HepG2 (cell line): Measurements from ENCODE around the gene GPS1. TPM values are rescaled to one million over a fixed set of nuclear protein-coding genes. Genes with fewer than 3 reads are reported as not detected.

Source experiments
- ATAC-seq: fragments of 200-7000 bp; cut with Tn5 transposase; 3 replicates; pipeline ENCODE4 v1.9.1; 2020; ENCODE audit warnings: mild to moderate bottlenecking, moderate library complexity
- BruUV-seq: library from RNA; stranded (reverse); fragments of 400-500 nt; replicated peaks from 2 replicates; lab custom pipeline; 2021; lab: Mats Ljungman, UMichigan
- CTCF ChIA-PET: fragments of 300-600 bp; formaldehyde crosslinking; extraction: SDS; loops from one replicate; lab custom pipeline; 2021; ENCODE audit warnings: low total read pairs, inconsistent platforms, low intra/inter-chr PET ratio; lab: Yijun Ruan, JAX
- POLR2A ChIA-PET: fragments of 350-600 bp; sonication (Branson Sonifier 250); formaldehyde crosslinking; loops from one replicate; lab custom pipeline; 2020; ENCODE audit warnings: antibody characterized with exemption, inconsistent platforms; lab: Yijun Ruan, JAX
- DNase-seq: peaks from one replicate; pipeline ENCODE4 v3.0.0-alpha.2; 2015; ENCODE audit warnings: low spot score
- FAIRE-seq: peaks from 3 replicates; lab custom pipeline; 2011; peaks lifted over from hg19 to GRCh38; lab: Jason Lieb, UNC
- H2AFZ ChIP-seq: one replicate; pipeline ENCODE4 v1.6.1; 2011; ENCODE audit warnings: low read length, inconsistent platforms
- H3K27ac ChIP-seq: fragments of 300-600 bp; 3 replicates; pipeline ENCODE4 v1.8.0; 2011; ENCODE audit warnings: mixed run types, mild to moderate bottlenecking, mixed read lengths, low read length, inconsistent platforms; ENCODE audit not compliant: insufficient read depth; ENCODE audit errors: extremely low read length
- H3K27me3 ChIP-seq, 2 experiments: fragments of 200-600 bp in 1 of 2; 2 replicates in 1 of 2; 3 replicates in 1 of 2; pipeline versions ENCODE4 v1.6.0 to v1.8.0; 2011; ENCODE audit warnings: low read length in 2 of 2, mild to moderate bottlenecking in 2 of 2, moderate library complexity in 2 of 2, inconsistent platforms in 1 of 2; ENCODE audit not compliant: insufficient read depth in 2 of 2, control insufficient read depth in 1 of 2
- H3K36me3 ChIP-seq, 2 experiments: fragments of 200-600 bp in 1 of 2; replicated peaks in 1 of 2; 2 replicates in 1 of 2; 3 replicates in 1 of 2; pipeline versions ENCODE4 v1.5.1 to v1.8.0; 2011; ENCODE audit warnings: low read length in 2 of 2, inconsistent platforms in 1 of 2; ENCODE audit not compliant: insufficient read depth in 2 of 2, control insufficient read depth in 1 of 2
- H3K4me1 ChIP-seq: 2 replicates; pipeline ENCODE4 v1.5.1; 2012; ENCODE audit warnings: low read length, inconsistent platforms; ENCODE audit not compliant: insufficient read depth
- H3K4me2 ChIP-seq: 2 replicates; pipeline ENCODE4 v1.6.0; 2011; ENCODE audit warnings: low read depth, low read length, inconsistent platforms
- H3K4me3 ChIP-seq, 3 experiments: fragments of 200-600 bp in 1 of 3; sonication (generic), shearing (Covaris generic) in 1 of 3; replicated peaks in 1 of 3; 2 replicates each; pipeline ENCODE4 v1.5.1; 2011 to 2016; ENCODE audit warnings: low read length in 3 of 3, inconsistent platforms in 2 of 3, low read depth in 2 of 3, mild to moderate bottlenecking in 2 of 3, control low read depth in 1 of 3, mixed read lengths in 1 of 3; ENCODE audit not compliant: insufficient read depth in 1 of 3
- H3K79me2 ChIP-seq: one replicate; pipeline ENCODE4 v1.6.1; 2011; ENCODE audit warnings: low read length, inconsistent platforms; ENCODE audit not compliant: insufficient read depth
- H3K9ac ChIP-seq: 2 replicates; pipeline ENCODE4 v1.6.0; 2011; ENCODE audit warnings: mild to moderate bottlenecking, low read depth, low read length, inconsistent platforms; ENCODE audit not compliant: insufficient read depth
- H3K9me3 ChIP-seq: 2 replicates; pipeline ENCODE4 v1.5.1; 2012; ENCODE audit warnings: mild to moderate bottlenecking, low read length
- H4K20me1 ChIP-seq: 2 replicates; pipeline ENCODE4 v1.6.0; 2011; ENCODE audit warnings: inconsistent platforms, mild to moderate bottlenecking, low read length, moderate library complexity; ENCODE audit not compliant: insufficient read depth
- BORCS8-MEF2B ChIP-seq: sonication (generic); formaldehyde crosslinking; IDR thresholded peaks from 2 replicates; pipeline ENCODE4 v1.8.0; 2022; ENCODE audit warnings: mild to moderate bottlenecking, missing genetic modification reagents
- FIP1L1 ChIP-seq: fragments of 200-400 bp; formaldehyde crosslinking; IDR thresholded peaks from 2 replicates; pipeline ENCODE4 v1.6.1; 2018; ENCODE audit warnings: low read depth, mild to moderate bottlenecking, low read length, moderate library complexity, borderline replicate concordance; ENCODE audit not compliant: insufficient read depth
- HNRNPK ChIP-seq: fragments of 200-400 bp; formaldehyde crosslinking; IDR thresholded peaks from 2 replicates; pipeline ENCODE4 v1.6.1; 2018; ENCODE audit warnings: low read length, low read depth, moderate library complexity, mild to moderate bottlenecking; ENCODE audit not compliant: poor library complexity, severe bottlenecking
- MTA1 ChIP-seq: sonication (generic); formaldehyde crosslinking; IDR thresholded peaks from 2 replicates; pipeline ENCODE4 v1.4.0; 2020; ENCODE audit warnings: missing genetic modification reagents, mild to moderate bottlenecking, borderline replicate concordance
- NR2C2 ChIP-seq: sonication (generic); formaldehyde crosslinking; IDR thresholded peaks from 2 replicates; pipeline ENCODE4 v1.4.0; 2020; ENCODE audit warnings: missing genetic modification reagents, mild to moderate bottlenecking, moderate library complexity, borderline replicate concordance
- PAF1 ChIP-seq: IDR thresholded peaks from 2 replicates; pipeline ENCODE4 v1.6.1; 2016; ENCODE audit warnings: missing genetic modification reagents, missing compliant biosample characterization
- POLR2A ChIP-seq, 2 experiments: IDR thresholded peaks; 2 replicates each; pipeline ENCODE4 v1.6.1; 2011; ENCODE audit warnings: low read depth in 2 of 2, low read length in 2 of 2, mild to moderate bottlenecking in 1 of 2, moderate library complexity in 1 of 2; ENCODE audit not compliant: insufficient read depth in 1 of 2
- RBFOX2 ChIP-seq: fragments of 200-400 bp; formaldehyde crosslinking; IDR thresholded peaks from 2 replicates; pipeline ENCODE4 v1.6.1; 2017; ENCODE audit warnings: low read depth, mild to moderate bottlenecking, low read length
- ZFP91 ChIP-seq: sonication (generic); formaldehyde crosslinking; IDR thresholded peaks from 2 replicates; pipeline ENCODE4 v1.9.0; 2022; ENCODE audit warnings: missing genetic modification reagents, mild to moderate bottlenecking, borderline replicate concordance
- ZFX ChIP-seq: sonication (generic); formaldehyde crosslinking; IDR thresholded peaks from 2 replicates; pipeline ENCODE4 v1.4.0; 2020; ENCODE audit warnings: mild to moderate bottlenecking, low read depth, missing genetic modification reagents, moderate library complexity
- ZFY ChIP-seq: sonication (generic); formaldehyde crosslinking; IDR thresholded peaks from 2 replicates; pipeline ENCODE4 v1.4.0; 2020; ENCODE audit warnings: missing genetic modification reagents
- ZFYVE20 ChIP-seq: sonication (generic); formaldehyde crosslinking; IDR thresholded peaks from 2 replicates; pipeline ENCODE4 v1.8.0; 2023; ENCODE audit warnings: low read depth, mild to moderate bottlenecking, moderate library complexity, missing genetic modification reagents, borderline replicate concordance
- ZNF367 ChIP-seq: sonication (generic); formaldehyde crosslinking; IDR thresholded peaks from 2 replicates; pipeline ENCODE4 v1.4.0; 2020; ENCODE audit warnings: missing genetic modification reagents, borderline replicate concordance
- WGBS: methylation state at CpG from one replicate; pipeline ENCODE4 v1.1.6; 2017; ENCODE audit warnings: low lambda C conversion rate; 5-methylcytosine and 5-hydroxymethylcytosine counted together
- in situ Hi-C: cut with HindIII; loops from 2 replicates; pipeline ENCODE4 v1.10.0; 2017; ENCODE audit warnings: low pct_unique_long_range_greater_than_20kb; ENCODE audit not compliant: extremely low pct_ligation_motif_present
- intact Hi-C: fragments of 100-400 bp; cut with micrococcal nuclease; formaldehyde crosslinking; loops from one replicate; pipeline ENCODE4 v1.10.0; 2022; ENCODE audit not compliant: unreplicated experiment
- polyA plus RNA-seq, 8 experiments: library from polyadenylated mRNA; depleted of rRNA in 3 of 8; stranded (reverse) in 7 of 8; unstranded in 1 of 8; fragments of >200 nt; fragmentation: Illumina TruSeq in 4 of 8; extraction: Trizol in 4 of 8; gene quantifications; 2 replicates each; pipeline versions ENCODE4 v1.2.1 to v1.2.3, GENCODE V29; 2011 to 2016; ENCODE audit warnings: low read depth in 4 of 8, missing spikeins in 1 of 8, mixed read lengths in 1 of 8; ENCODE audit not compliant: insufficient read depth in 1 of 8
- total RNA-seq, 5 experiments: library from RNA; depleted of rRNA; stranded (reverse); fragments of >200 nt; fragmentation: Illumina TruSeq; extraction: Trizol; gene quantifications; 2 replicates each; pipeline ENCODE4 v1.2.3, GENCODE V29; 2016; ENCODE audit warnings: low read depth in 1 of 5

GPS1 gene
- total and polyA plus RNA-seq, 2 of the 13 experiments (the other 11 are each of a cell fraction or from before 2014, with no cell fraction given), result 124 to 128 TPM

- no peaks in the 10 kb centered on the region for H3K27me3 ChIP-seq
- BruUV-seq, result no TSS peak
- FAIRE-seq (no peak), DNase-seq (no peak), ATAC-seq (no peak)
- H2AFZ ChIP-seq, result no peak overlapping the region
- H3K4me1 ChIP-seq, result no peaks in the 10 kb centered on the region
- in situ Hi-C loops, result no loop called here
- H3K36me3 ChIP-seq, result peaks cover 88 to 99% of the 10 kb centered on the region in 2 experiments
- POLR2A ChIA-PET, result interaction anchor here (2.5 kb wide), 1 partner anchor 21 kb away, joined by 7 read pairs; no protein-coding TSS in a partner anchor
- no peaks in the 10 kb centered on the region for H3K9me3 ChIP-seq
- H3K79me2 ChIP-seq, result peaks cover 10% of the 10 kb centered on the region
- CTCF ChIA-PET, result no interaction called here
- H3K27ac ChIP-seq, result no peak overlapping the region
- TF ChIP-seq ZFY (CRISPR knock-in tag) (0 out of 2 replicates have a peak, but pooled peaks have one; percentile 2), FIP1L1 (no peak), NR2C2 (CRISPR knock-in tag) (no peak), MTA1 (0 out of 2 replicates have a peak, but pooled peaks have one; percentile 10), PAF1 (CRISPR knock-in tag) (peak; percentile 24; the same call in 1 of the 2 replicates), ZNF367 (CRISPR knock-in tag) (no peak), BORCS8-MEF2B (CRISPR knock-in tag) (0 out of 2 replicates have a peak, but pooled peaks have one; percentile 21), HNRNPK (peak; percentile 43), ZFYVE20 (CRISPR knock-in tag) (0 out of 2 replicates have a peak, but pooled peaks have one; percentile 14), POLR2A (IDR thresholded peaks at IDR 0.05; ENCODE audit: insufficient read depth in 1 of 2, low read depth in 2 of 2, low read length in 2 of 2) (peak in 1 of 2 experiments; percentile 24; a peak in 1 of 4 replicates), RBFOX2 (peak; percentile 76), ZFX (0 out of 2 replicates have a peak, but pooled peaks have one; percentile 7), ZFP91 (0 out of 2 replicates have a peak, but pooled peaks have one; percentile 1)
- no peak overlapping the region for H3K4me3 ChIP-seq
- H3K4me2 ChIP-seq, result no peak overlapping the region
- WGBS, result 97% methylated on average over 26 of the region's 49 CpGs
- H3K9ac ChIP-seq, result no peak overlapping the region
- peaks cover 79% of the 10 kb centered on the region for H4K20me1 ChIP-seq
- intact Hi-C loops, result no loop called here
These were observed 33.5 kb downstream of the GPS1 start for GRCh38 chr17:82085031-82085861.
